Measurements from ENCODE around the gene MSI2. TPM values are rescaled to one million over a fixed set of nuclear protein-coding genes. Genes with fewer than 3 reads are reported as not detected.

MSI2 gene
- total and polyA plus RNA-seq, 2 experiments from 2014 or later = 18.9 to 41.8 TPM

DNA sequence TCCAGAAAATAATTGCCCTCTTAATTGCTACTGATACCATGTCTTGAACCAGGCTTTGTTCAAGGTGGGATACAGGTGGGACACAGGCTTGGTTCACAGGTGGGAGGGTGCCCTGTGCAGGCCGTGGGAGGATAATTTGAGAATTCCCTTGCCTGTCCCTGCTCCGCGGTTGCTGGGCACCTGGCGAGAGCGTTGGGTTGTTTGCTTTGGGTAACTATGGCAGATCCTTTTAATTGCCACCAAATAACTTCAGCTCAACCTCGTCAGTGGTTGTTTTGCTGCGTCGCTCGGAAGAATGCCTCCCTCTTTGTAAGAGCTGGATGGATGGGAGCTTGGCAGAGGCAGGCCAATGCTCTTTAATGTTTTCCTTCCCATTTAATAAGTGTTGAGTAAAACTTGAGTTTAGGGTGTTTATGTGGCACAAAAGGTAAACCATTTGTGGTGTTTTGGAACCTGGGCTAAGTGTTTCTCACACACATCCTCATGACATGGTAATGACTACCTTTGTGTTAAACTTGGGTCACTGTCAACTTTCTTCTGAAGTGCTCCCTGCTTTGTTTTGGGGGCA is 202.5 kb downstream of the MSI2 start (continued):
- TF ChIP-seq, protein P1, sequence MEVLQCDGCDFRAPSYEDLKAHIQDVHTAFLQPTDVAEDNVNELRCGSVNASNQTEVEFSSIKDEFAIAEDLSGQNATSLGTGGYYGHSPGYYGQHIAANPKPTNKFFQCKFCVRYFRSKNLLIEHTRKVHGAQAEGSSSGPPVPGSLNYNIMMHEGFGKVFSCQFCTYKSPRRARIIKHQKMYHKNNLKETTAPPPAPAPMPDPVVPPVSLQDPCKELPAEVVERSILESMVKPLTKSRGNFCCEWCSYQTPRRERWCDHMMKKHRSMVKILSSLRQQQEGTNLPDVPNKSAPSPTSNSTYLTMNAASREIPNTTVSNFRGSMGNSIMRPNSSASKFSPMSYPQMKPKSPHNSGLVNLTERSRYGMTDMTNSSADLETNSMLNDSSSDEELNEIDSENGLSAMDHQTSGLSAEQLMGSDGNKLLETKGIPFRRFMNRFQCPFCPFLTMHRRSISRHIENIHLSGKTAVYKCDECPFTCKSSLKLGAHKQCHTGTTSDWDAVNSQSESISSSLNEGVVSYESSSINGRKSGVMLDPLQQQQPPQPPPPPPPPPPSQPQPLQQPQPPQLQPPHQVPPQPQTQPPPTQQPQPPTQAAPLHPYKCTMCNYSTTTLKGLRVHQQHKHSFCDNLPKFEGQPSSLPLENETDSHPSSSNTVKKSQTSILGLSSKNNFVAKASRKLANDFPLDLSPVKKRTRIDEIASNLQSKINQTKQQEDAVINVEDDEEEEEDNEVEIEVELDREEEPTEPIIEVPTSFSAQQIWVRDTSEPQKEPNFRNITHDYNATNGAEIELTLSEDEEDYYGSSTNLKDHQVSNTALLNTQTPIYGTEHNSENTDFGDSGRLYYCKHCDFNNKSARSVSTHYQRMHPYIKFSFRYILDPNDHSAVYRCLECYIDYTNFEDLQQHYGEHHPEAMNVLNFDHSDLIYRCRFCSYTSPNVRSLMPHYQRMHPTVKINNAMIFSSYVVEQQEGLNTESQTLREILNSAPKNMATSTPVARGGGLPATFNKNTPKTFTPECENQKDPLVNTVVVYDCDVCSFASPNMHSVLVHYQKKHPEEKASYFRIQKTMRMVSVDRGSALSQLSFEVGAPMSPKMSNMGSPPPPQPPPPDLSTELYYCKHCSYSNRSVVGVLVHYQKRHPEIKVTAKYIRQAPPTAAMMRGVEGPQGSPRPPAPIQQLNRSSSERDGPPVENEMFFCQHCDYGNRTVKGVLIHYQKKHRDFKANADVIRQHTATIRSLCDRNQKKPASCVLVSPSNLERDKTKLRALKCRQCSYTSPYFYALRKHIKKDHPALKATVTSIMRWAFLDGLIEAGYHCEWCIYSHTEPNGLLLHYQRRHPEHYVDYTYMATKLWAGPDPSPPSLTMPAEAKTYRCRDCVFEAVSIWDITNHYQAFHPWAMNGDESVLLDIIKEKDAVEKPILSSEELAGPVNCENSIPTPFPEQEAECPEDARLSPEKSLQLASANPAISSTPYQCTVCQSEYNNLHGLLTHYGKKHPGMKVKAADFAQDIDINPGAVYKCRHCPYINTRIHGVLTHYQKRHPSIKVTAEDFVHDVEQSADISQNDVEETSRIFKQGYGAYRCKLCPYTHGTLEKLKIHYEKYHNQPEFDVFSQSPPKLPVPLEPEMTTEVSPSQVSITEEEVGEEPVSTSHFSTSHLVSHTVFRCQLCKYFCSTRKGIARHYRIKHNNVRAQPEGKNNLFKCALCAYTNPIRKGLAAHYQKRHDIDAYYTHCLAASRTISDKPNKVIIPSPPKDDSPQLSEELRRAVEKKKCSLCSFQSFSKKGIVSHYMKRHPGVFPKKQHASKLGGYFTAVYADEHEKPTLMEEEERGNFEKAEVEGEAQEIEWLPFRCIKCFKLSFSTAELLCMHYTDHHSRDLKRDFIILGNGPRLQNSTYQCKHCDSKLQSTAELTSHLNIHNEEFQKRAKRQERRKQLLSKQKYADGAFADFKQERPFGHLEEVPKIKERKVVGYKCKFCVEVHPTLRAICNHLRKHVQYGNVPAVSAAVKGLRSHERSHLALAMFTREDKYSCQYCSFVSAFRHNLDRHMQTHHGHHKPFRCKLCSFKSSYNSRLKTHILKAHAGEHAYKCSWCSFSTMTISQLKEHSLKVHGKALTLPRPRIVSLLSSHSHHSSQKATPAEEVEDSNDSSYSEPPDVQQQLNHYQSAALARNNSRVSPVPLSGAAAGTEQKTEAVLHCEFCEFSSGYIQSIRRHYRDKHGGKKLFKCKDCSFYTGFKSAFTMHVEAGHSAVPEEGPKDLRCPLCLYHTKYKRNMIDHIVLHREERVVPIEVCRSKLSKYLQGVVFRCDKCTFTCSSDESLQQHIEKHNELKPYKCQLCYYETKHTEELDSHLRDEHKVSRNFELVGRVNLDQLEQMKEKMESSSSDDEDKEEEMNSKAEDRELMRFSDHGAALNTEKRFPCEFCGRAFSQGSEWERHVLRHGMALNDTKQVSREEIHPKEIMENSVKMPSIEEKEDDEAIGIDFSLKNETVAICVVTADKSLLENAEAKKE (CRISPR knock-in tag; IDR thresholded peaks at IDR 0.05) = no peak

DNA sequence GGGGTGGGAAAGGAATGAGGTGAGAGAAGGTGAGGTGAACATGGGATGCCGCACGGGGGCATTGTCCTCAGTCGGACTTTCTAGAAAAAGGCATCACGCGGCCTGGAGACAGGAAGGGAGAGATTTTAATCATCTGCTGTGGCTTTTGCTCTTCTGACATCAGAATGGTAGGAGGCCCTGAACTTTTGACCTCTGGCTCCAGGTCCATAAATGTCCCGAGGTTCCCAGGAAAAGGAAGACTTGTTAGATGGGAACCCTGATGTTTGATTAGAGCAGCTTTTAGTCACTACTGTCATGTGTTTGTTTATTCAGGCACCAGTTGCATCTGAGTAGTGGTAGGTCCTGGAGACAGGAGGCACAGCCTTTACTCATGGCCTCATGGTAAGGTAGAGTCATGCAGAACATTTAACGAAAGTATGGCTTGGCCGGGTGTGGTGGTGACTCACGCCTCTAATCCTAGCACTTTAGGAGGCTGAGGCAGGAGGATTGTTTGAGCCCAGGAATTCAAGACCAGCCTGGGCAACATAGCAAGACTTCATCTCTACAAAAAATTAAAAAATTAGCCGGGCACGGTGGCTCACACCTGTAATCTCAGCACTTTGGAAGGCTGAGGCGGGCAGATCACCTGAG is 203.1 kb downstream of the MSI2 start:
- no peak for ATAC-seq
- no peak overlapping the region for H3K4me3 Mint-ChIP-seq
- H3K36me3 ChIP-seq (ENCODE audit: insufficient read depth) = no peaks in the 10 kb centered on the region
- H3K9me2 ChIP-seq (ENCODE audit: insufficient read depth) = no peaks in the 10 kb centered on the region
- no peak overlapping the region for H2AFZ ChIP-seq
- H3K4me2 ChIP-seq = no peak overlapping the region
- no peaks in the 10 kb centered on the region for H3K27me3 ChIP-seq (ENCODE audit: insufficient read depth)
- no peak for TF ChIP-seq JUNB (IDR thresholded peaks at IDR 0.05; ENCODE audit: unreplicated experiment)
- no peak for TF ChIP-seq EZH2phosphoT487 (IDR thresholded peaks at IDR 0.05; ENCODE audit: unreplicated experiment)
- TF ChIP-seq ZNF331 (CRISPR knock-in tag; IDR thresholded peaks at IDR 0.05; ENCODE audit: low read depth) = no peak
- TF ChIP-seq, protein P2, sequence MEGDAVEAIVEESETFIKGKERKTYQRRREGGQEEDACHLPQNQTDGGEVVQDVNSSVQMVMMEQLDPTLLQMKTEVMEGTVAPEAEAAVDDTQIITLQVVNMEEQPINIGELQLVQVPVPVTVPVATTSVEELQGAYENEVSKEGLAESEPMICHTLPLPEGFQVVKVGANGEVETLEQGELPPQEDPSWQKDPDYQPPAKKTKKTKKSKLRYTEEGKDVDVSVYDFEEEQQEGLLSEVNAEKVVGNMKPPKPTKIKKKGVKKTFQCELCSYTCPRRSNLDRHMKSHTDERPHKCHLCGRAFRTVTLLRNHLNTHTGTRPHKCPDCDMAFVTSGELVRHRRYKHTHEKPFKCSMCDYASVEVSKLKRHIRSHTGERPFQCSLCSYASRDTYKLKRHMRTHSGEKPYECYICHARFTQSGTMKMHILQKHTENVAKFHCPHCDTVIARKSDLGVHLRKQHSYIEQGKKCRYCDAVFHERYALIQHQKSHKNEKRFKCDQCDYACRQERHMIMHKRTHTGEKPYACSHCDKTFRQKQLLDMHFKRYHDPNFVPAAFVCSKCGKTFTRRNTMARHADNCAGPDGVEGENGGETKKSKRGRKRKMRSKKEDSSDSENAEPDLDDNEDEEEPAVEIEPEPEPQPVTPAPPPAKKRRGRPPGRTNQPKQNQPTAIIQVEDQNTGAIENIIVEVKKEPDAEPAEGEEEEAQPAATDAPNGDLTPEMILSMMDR (conservative IDR thresholded peaks at IDR 0.05; ENCODE audit: low read depth in 2 of 2) = no peak
- TF ChIP-seq POLR2AphosphoS5 (IDR thresholded peaks at IDR 0.05; ENCODE audit: low read depth) = no peak
- no peak for TF ChIP-seq NANOG (IDR thresholded peaks at IDR 0.05; ENCODE audit: borderline replicate concordance)
- no peak for TF ChIP-seq EZH2 (IDR thresholded peaks at IDR 0.05; ENCODE audit: low read depth, unreplicated experiment)
- TF ChIP-seq CREB1 (CRISPR knock-in tag; IDR thresholded peaks at IDR 0.05; ENCODE audit: low read depth) = no peak
- H3K36me3 Mint-ChIP-seq (ENCODE audit: low read depth) = peaks cover 3% of the 10 kb centered on the region
- no peaks in the 10 kb centered on the region; the same call in 2 of the 3 replicates for H3K9me3 Mint-ChIP-seq
- no peaks in the 10 kb centered on the region; the same call in none of the 2 replicates for H3K79me2 ChIP-seq (replicated peaks; ENCODE audit: insufficient read depth)
- H3K27ac ChIP-seq (ENCODE audit: low read depth) = no peak overlapping the region
- no peaks in the 10 kb centered on the region; the same call in 1 of the 2 replicates for H3K4me1 ChIP-seq (ENCODE audit: insufficient read depth)
- H3K27ac Mint-ChIP-seq = no peak overlapping the region
- no peak overlapping the region for H3K4me3 ChIP-seq
- H3F3A ChIP-seq (replicated peaks; ENCODE audit: low read depth) = no peaks in the 10 kb centered on the region
- DNase-seq (ENCODE audit: low spot score) = no peak
- peaks cover 12% of the 10 kb centered on the region for H4K20me1 ChIP-seq (replicated peaks; ENCODE audit: insufficient read depth)
- H3K27me3 Mint-ChIP-seq (ENCODE audit: insufficient read depth, low read depth, poor library complexity) = peaks cover 12% of the 10 kb centered on the region
- peaks cover 29% of the 10 kb centered on the region for H3K4me1 Mint-ChIP-seq

Data from GM23338 (cell line).